Astrocyte of the hippocampus (primary cell): ENCODE results near the gene ETNK1.
"Not testable (repeated sequence)": the region's sequence is repeated elsewhere in the genome, so short reads cannot be mapped to it uniquely, and the experiment has no call there.

ENCODE experiments used
- DNase-seq: peaks from one replicate; pipeline ENCODE4 v3.0.0; 2011; ENCODE audit warnings: low read depth, low spot score

ETNK1 gene

GRCh38 chr12:22624870-22625761 lies at the start of gene ETNK1:
TSS of gene ETNK1 (plus strand) at chr12:22625171. CDS start at chr12:22625431, 260 bp downstream.
- peak; percentile 99 for DNase-seq

- DNase-seq = no peak
These were observed 48.9 kb upstream of the ETNK1 start for GRCh38 chr12:22576065-22576464.

- DNase-seq = no peak
These were observed 48.5 kb upstream of the ETNK1 start for GRCh38 chr12:22576473-22576872.

- no peak for DNase-seq
These were observed 47.3 kb upstream of the ETNK1 start for GRCh38 chr12:22577667-22578066.

- DNase-seq = no peak
These were observed 46.6 kb upstream of the ETNK1 start for GRCh38 chr12:22578328-22578727.

GRCh38 chr12:22588817-22589216 lies 36.2 kb upstream of the ETNK1 start:
- no peak for DNase-seq

GRCh38 chr12:22593864-22594263 lies 31.1 kb upstream of the ETNK1 start:
- no peak for DNase-seq

GRCh38 chr12:22597539-22597938 lies 27.4 kb upstream of the ETNK1 start:
- DNase-seq = not testable (repeated sequence)

GRCh38 chr12:22598141-22598762 lies 26.7 kb upstream of the ETNK1 start:
- DNase-seq = no peak

- no peak for DNase-seq
These were observed 26.2 kb upstream of the ETNK1 start for GRCh38 chr12:22598763-22599161.

GRCh38 chr12:22600181-22600580 lies 24.8 kb upstream of the ETNK1 start:
- DNase-seq = no peak

GRCh38 chr12:22609501-22609900 lies 15.5 kb upstream of the ETNK1 start:
- DNase-seq = no peak

GRCh38 chr12:22610131-22610530 lies 14.8 kb upstream of the ETNK1 start:
- DNase-seq = no peak

- DNase-seq = not testable (repeated sequence)
These were observed 12.1 kb upstream of the ETNK1 start for GRCh38 chr12:22612822-22613221.

GRCh38 chr12:22615963-22616501 lies 8.9 kb upstream of the ETNK1 start:
- no peak for DNase-seq

- no peak for DNase-seq
These were observed 7.3 kb upstream of the ETNK1 start for GRCh38 chr12:22617630-22618029.

GRCh38 chr12:22624548-22624869 lies 462 bp upstream of the ETNK1 start:
- no peak for DNase-seq

- peak; percentile 67 for DNase-seq
These were observed 857 bp downstream of the ETNK1 start for GRCh38 chr12:22625762-22626294.

GRCh38 chr12:22626406-22626805 lies 1.4 kb downstream of the ETNK1 start:
- DNase-seq = peak; percentile 58

GRCh38 chr12:22627371-22627770 lies 2.4 kb downstream of the ETNK1 start:
- DNase-seq = no peak

GRCh38 chr12:22628228-22628627 lies 3.3 kb downstream of the ETNK1 start:
- DNase-seq = no peak

GRCh38 chr12:22631863-22632463 lies 7.0 kb downstream of the ETNK1 start:
- no peak for DNase-seq
